Measurements from ENCODE around the gene BCAS3.
"Not testable (repeated sequence)": the region's sequence is repeated elsewhere in the genome, so short reads cannot be mapped to it uniquely, and the experiment has no call there.

The BCAS3 gene

GRCh38 chr17:61007980-61008379, 330.3 kb downstream of the BCAS3 start:
- no peak for DNase-seq (ENCODE audit: low read depth)

GRCh38 chr17:61009663-61010062, 332.0 kb downstream of the BCAS3 start:
- DNase-seq (ENCODE audit: low read depth): no peak

- DNase-seq (ENCODE audit: low read depth): no peak
Measured at GRCh38 chr17:61010661-61011170, 333.1 kb downstream of the BCAS3 start.

GRCh38 chr17:61011251-61011650, 333.6 kb downstream of the BCAS3 start:
- no peak for DNase-seq (ENCODE audit: low read depth)

GRCh38 chr17:61015966-61016365, 338.3 kb downstream of the BCAS3 start:
- no peak for DNase-seq (ENCODE audit: low read depth)

- no peak for DNase-seq (ENCODE audit: low read depth)
Measured at GRCh38 chr17:61017317-61018006, 339.8 kb downstream of the BCAS3 start.

- no peak for DNase-seq (ENCODE audit: low read depth)
Measured at GRCh38 chr17:61018938-61019337, 341.3 kb downstream of the BCAS3 start.

- DNase-seq (ENCODE audit: low read depth): no peak
Measured at GRCh38 chr17:61023996-61024395, 346.3 kb downstream of the BCAS3 start.

GRCh38 chr17:61026818-61027217, 349.2 kb downstream of the BCAS3 start:
- no peak for DNase-seq (ENCODE audit: low read depth)

- no peak for DNase-seq (ENCODE audit: low read depth)
Measured at GRCh38 chr17:61029181-61029580, 351.5 kb downstream of the BCAS3 start.

- no peak for DNase-seq (ENCODE audit: low read depth)
Measured at GRCh38 chr17:61040666-61041065, 363.0 kb downstream of the BCAS3 start.

- not testable (repeated sequence) for DNase-seq (ENCODE audit: low read depth)
Measured at GRCh38 chr17:61042348-61042747, 364.7 kb downstream of the BCAS3 start.

- DNase-seq (ENCODE audit: low read depth): no peak
Measured at GRCh38 chr17:61047515-61047914, 369.9 kb downstream of the BCAS3 start.

- no peak for DNase-seq (ENCODE audit: low read depth)
Measured at GRCh38 chr17:61048376-61049106, 370.9 kb downstream of the BCAS3 start.

- no peak for DNase-seq (ENCODE audit: low read depth)
Measured at GRCh38 chr17:61053469-61053868, 375.8 kb downstream of the BCAS3 start.

- DNase-seq (ENCODE audit: low read depth): no peak
Measured at GRCh38 chr17:61054436-61054835, 376.8 kb downstream of the BCAS3 start.

- no peak for DNase-seq (ENCODE audit: low read depth)
Measured at GRCh38 chr17:61057257-61057656, 379.6 kb downstream of the BCAS3 start.

- no peak for DNase-seq (ENCODE audit: low read depth)
Measured at GRCh38 chr17:61058066-61058465, 380.4 kb downstream of the BCAS3 start.

- DNase-seq (ENCODE audit: low read depth): no peak
Measured at GRCh38 chr17:61063528-61063927, 385.9 kb downstream of the BCAS3 start.

- DNase-seq (ENCODE audit: low read depth): no peak
Measured at GRCh38 chr17:61064087-61064951, 386.7 kb downstream of the BCAS3 start.

- DNase-seq (ENCODE audit: low read depth): peak; percentile 31
Measured at GRCh38 chr17:61065263-61065773, 387.7 kb downstream of the BCAS3 start.

GRCh38 chr17:61066062-61066461, 388.4 kb downstream of the BCAS3 start:
- DNase-seq (ENCODE audit: low read depth): no peak
